HepG2 (cell line): Measurements from ENCODE around the gene F8. TPM values are rescaled to one million over a fixed set of nuclear protein-coding genes. Genes with fewer than 3 reads are reported as not detected.

Source experiments
- ATF1 ChIP-seq: IDR thresholded peaks from 2 replicates; pipeline ENCODE4 v1.6.1; 2016; ENCODE audit warnings: mild to moderate bottlenecking, control low read depth
- CHCHD3 ChIP-seq: sonication (generic); formaldehyde crosslinking; IDR thresholded peaks from 2 replicates; pipeline ENCODE4 v1.8.0; 2022; ENCODE audit warnings: mild to moderate bottlenecking, missing genetic modification reagents, moderate library complexity
- FOXP1 ChIP-seq, 2 experiments: fragments of 450-650 bp in 1 of 2; IDR thresholded peaks; 2 replicates each; pipeline ENCODE4 v1.6.1; 2017 to 2018; ENCODE audit warnings: antibody characterized with exemption in 1 of 2
- HDAC1 ChIP-seq: sonication (generic); formaldehyde crosslinking; IDR thresholded peaks from 2 replicates; pipeline ENCODE4 v1.5.1; 2020; ENCODE audit warnings: mild to moderate bottlenecking, missing genetic modification reagents
- HHEX ChIP-seq: IDR thresholded peaks from 2 replicates; pipeline ENCODE4 v1.6.1; 2016; ENCODE audit warnings: control low read depth
- HNF4A ChIP-seq: sonication (generic); formaldehyde crosslinking; IDR thresholded peaks from 2 replicates; pipeline ENCODE4 v1.4.0; 2020; ENCODE audit warnings: missing genetic modification reagents
- MIXL1 ChIP-seq: IDR thresholded peaks from 2 replicates; pipeline ENCODE4 v1.6.1; 2016
- NCOA2 ChIP-seq: sonication (generic); formaldehyde crosslinking; IDR thresholded peaks from 2 replicates; pipeline ENCODE4 v1.8.0; 2022; ENCODE audit warnings: inconsistent platforms
- NR2F2 ChIP-seq: IDR thresholded peaks from 2 replicates; pipeline ENCODE4 v1.6.1; 2012; ENCODE audit warnings: low read depth, inconsistent platforms, borderline replicate concordance
- NR2F6 ChIP-seq, 2 experiments: IDR thresholded peaks; 2 replicates each; pipeline ENCODE4 v1.6.1; 2016; ENCODE audit warnings: antibody characterized with exemption in 1 of 2, mild to moderate bottlenecking in 1 of 2
- PHF21A ChIP-seq: sonication (generic); formaldehyde crosslinking; IDR thresholded peaks from 2 replicates; pipeline ENCODE4 v1.5.0; 2020; ENCODE audit warnings: mild to moderate bottlenecking, missing genetic modification reagents
- RARA ChIP-seq: IDR thresholded peaks from 2 replicates; pipeline ENCODE4 v1.6.1; 2016; ENCODE audit warnings: missing genetic modification reagents, missing compliant biosample characterization
- RXRB ChIP-seq: IDR thresholded peaks from 2 replicates; pipeline ENCODE4 v1.6.1; 2016; ENCODE audit warnings: borderline replicate concordance, missing genetic modification reagents, missing compliant biosample characterization
- STAG1 ChIP-seq: sonication (generic); formaldehyde crosslinking; IDR thresholded peaks from 2 replicates; pipeline ENCODE4 v1.4.0; 2020; ENCODE audit warnings: missing genetic modification reagents
- TBX3 ChIP-seq: fragments of 450-650 bp; IDR thresholded peaks from 2 replicates; pipeline ENCODE4 v1.6.1; 2017; ENCODE audit warnings: antibody characterized with exemption, mild to moderate bottlenecking, inconsistent platforms, borderline replicate concordance
- TCF7L2 ChIP-seq: IDR thresholded peaks from 2 replicates; pipeline ENCODE4 v1.6.1; 2011; ENCODE audit warnings: mild to moderate bottlenecking, low read depth, low read length, moderate library complexity
- TEAD3 ChIP-seq: optimal IDR thresholded peaks from 2 replicates; pipeline ENCODE3; 2016; ENCODE audit warnings: borderline replicate concordance
- THAP11 ChIP-seq: IDR thresholded peaks from 2 replicates; pipeline ENCODE4 v1.6.1; 2016; ENCODE audit warnings: missing biosample characterization, missing genetic modification reagents
- TP53 ChIP-seq: sonication (generic); formaldehyde crosslinking; conservative IDR thresholded peaks from 2 replicates; pipeline ENCODE4 v1.4.0; 2020; ENCODE audit warnings: missing genetic modification reagents
- ZBTB20 ChIP-seq: sonication (generic); formaldehyde crosslinking; IDR thresholded peaks from 2 replicates; pipeline ENCODE4 v1.8.1; 2023; ENCODE audit warnings: missing genetic modification reagents, low read depth, mild to moderate bottlenecking, borderline replicate concordance
- ZNF614 ChIP-seq: IDR thresholded peaks from 2 replicates; pipeline ENCODE4 v1.6.1; 2018; ENCODE audit warnings: missing biosample characterization, missing genetic modification reagents, inconsistent platforms, borderline replicate concordance
- ZSCAN31 ChIP-seq: sonication (generic); formaldehyde crosslinking; IDR thresholded peaks from 2 replicates; pipeline ENCODE4 v1.5.0; 2020; ENCODE audit warnings: low read depth, mild to moderate bottlenecking, missing genetic modification reagents
- polyA plus RNA-seq, 8 experiments: library from polyadenylated mRNA; depleted of rRNA in 3 of 8; stranded (reverse) in 7 of 8; unstranded in 1 of 8; fragments of >200 nt; fragmentation: Illumina TruSeq in 4 of 8; extraction: Trizol in 4 of 8; gene quantifications; 2 replicates each; pipeline versions ENCODE4 v1.2.1 to v1.2.3, GENCODE V29; 2011 to 2016; ENCODE audit warnings: low read depth in 4 of 8, missing spikeins in 1 of 8, mixed read lengths in 1 of 8; ENCODE audit not compliant: insufficient read depth in 1 of 8
- total RNA-seq, 5 experiments: library from RNA; depleted of rRNA; stranded (reverse); fragments of >200 nt; fragmentation: Illumina TruSeq; extraction: Trizol; gene quantifications; 2 replicates each; pipeline ENCODE4 v1.2.3, GENCODE V29; 2016; ENCODE audit warnings: low read depth in 1 of 5
- TF ChIP-seq, protein P1 (sequence below): IDR thresholded peaks from 2 replicates; pipeline ENCODE4 v1.4.0; 2020; ENCODE audit warnings: mild to moderate bottlenecking, missing genetic modification reagents
- TF ChIP-seq, protein P2 (sequence below): sonication (generic); formaldehyde crosslinking; IDR thresholded peaks from 2 replicates; pipeline ENCODE4 v1.5.1; 2020; ENCODE audit warnings: mild to moderate bottlenecking, missing genetic modification reagents, borderline replicate concordance

Gene F8
- total and polyA plus RNA-seq, 2 of the 13 experiments (the other 11 are each of a cell fraction or from before 2014, with no cell fraction given): 0.29 to 0.61 TPM

DNA sequence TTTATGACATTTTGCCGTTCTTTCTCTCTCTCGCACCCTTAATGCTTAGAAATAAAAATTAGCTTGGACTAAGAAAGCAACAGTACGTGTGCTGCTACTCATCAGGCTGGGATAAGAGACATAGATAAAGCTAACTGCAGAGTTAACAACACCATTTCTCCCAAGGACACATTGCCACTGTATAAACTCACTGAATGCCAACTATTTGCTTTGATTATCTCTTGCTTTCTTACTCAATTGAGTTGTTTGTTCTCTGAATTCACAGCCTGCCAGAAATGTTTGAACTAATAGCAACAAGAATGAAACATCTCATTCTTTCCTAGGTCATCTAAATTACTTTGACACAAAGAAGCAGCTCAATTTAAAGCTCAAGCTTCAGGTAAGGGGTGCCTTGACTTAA, 34.6 kb downstream of the F8 start (continued):
- peak; percentile 52 for TF ChIP-seq RXRB (CRISPR knock-in tag)
- TF ChIP-seq ZBTB20 (CRISPR knock-in tag): peak; percentile 50; the same call in 1 of the 2 replicates
- TF ChIP-seq NR2F2: peak; percentile 82; the same call in 1 of the 2 replicates
- 0 out of 2 replicates have a peak, but pooled peaks have one; percentile 40 for TF ChIP-seq TCF7L2
- TF ChIP-seq TEAD3 (CRISPR knock-in tag): peak; percentile 75
- TF ChIP-seq, protein P1, sequence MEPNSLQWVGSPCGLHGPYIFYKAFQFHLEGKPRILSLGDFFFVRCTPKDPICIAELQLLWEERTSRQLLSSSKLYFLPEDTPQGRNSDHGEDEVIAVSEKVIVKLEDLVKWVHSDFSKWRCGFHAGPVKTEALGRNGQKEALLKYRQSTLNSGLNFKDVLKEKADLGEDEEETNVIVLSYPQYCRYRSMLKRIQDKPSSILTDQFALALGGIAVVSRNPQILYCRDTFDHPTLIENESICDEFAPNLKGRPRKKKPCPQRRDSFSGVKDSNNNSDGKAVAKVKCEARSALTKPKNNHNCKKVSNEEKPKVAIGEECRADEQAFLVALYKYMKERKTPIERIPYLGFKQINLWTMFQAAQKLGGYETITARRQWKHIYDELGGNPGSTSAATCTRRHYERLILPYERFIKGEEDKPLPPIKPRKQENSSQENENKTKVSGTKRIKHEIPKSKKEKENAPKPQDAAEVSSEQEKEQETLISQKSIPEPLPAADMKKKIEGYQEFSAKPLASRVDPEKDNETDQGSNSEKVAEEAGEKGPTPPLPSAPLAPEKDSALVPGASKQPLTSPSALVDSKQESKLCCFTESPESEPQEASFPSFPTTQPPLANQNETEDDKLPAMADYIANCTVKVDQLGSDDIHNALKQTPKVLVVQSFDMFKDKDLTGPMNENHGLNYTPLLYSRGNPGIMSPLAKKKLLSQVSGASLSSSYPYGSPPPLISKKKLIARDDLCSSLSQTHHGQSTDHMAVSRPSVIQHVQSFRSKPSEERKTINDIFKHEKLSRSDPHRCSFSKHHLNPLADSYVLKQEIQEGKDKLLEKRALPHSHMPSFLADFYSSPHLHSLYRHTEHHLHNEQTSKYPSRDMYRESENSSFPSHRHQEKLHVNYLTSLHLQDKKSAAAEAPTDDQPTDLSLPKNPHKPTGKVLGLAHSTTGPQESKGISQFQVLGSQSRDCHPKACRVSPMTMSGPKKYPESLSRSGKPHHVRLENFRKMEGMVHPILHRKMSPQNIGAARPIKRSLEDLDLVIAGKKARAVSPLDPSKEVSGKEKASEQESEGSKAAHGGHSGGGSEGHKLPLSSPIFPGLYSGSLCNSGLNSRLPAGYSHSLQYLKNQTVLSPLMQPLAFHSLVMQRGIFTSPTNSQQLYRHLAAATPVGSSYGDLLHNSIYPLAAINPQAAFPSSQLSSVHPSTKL (CRISPR knock-in tag): peak; percentile 91
- TF ChIP-seq THAP11 (CRISPR knock-in tag): 0 out of 2 replicates have a peak, but pooled peaks have one; percentile 21
- TF ChIP-seq ZNF614 (CRISPR knock-in tag): peak; percentile 49; the same call in 1 of the 2 replicates
- no peak for TF ChIP-seq ZSCAN31 (CRISPR knock-in tag)
- TF ChIP-seq TBX3: peak; percentile 82
- peak; percentile 50; the same call in 1 of the 2 replicates for TF ChIP-seq HDAC1
- peak; percentile 70 for TF ChIP-seq NCOA2 (CRISPR knock-in tag)
- TF ChIP-seq NR2F6 (IDR thresholded peaks at IDR 0.05): peak; percentile 84
- TF ChIP-seq NR2F6 (CRISPR knock-in tag; IDR thresholded peaks at IDR 0.05): peak; percentile 67
- peak; percentile 52; the same call in 1 of the 2 replicates for TF ChIP-seq RARA (CRISPR knock-in tag)
- 0 out of 2 replicates have a peak, but pooled peaks have one; percentile 21 for TF ChIP-seq ATF1 (CRISPR knock-in tag)
- TF ChIP-seq MIXL1 (CRISPR knock-in tag): 0 out of 2 replicates have a peak, but pooled peaks have one; percentile 68
- TF ChIP-seq, protein P2, sequence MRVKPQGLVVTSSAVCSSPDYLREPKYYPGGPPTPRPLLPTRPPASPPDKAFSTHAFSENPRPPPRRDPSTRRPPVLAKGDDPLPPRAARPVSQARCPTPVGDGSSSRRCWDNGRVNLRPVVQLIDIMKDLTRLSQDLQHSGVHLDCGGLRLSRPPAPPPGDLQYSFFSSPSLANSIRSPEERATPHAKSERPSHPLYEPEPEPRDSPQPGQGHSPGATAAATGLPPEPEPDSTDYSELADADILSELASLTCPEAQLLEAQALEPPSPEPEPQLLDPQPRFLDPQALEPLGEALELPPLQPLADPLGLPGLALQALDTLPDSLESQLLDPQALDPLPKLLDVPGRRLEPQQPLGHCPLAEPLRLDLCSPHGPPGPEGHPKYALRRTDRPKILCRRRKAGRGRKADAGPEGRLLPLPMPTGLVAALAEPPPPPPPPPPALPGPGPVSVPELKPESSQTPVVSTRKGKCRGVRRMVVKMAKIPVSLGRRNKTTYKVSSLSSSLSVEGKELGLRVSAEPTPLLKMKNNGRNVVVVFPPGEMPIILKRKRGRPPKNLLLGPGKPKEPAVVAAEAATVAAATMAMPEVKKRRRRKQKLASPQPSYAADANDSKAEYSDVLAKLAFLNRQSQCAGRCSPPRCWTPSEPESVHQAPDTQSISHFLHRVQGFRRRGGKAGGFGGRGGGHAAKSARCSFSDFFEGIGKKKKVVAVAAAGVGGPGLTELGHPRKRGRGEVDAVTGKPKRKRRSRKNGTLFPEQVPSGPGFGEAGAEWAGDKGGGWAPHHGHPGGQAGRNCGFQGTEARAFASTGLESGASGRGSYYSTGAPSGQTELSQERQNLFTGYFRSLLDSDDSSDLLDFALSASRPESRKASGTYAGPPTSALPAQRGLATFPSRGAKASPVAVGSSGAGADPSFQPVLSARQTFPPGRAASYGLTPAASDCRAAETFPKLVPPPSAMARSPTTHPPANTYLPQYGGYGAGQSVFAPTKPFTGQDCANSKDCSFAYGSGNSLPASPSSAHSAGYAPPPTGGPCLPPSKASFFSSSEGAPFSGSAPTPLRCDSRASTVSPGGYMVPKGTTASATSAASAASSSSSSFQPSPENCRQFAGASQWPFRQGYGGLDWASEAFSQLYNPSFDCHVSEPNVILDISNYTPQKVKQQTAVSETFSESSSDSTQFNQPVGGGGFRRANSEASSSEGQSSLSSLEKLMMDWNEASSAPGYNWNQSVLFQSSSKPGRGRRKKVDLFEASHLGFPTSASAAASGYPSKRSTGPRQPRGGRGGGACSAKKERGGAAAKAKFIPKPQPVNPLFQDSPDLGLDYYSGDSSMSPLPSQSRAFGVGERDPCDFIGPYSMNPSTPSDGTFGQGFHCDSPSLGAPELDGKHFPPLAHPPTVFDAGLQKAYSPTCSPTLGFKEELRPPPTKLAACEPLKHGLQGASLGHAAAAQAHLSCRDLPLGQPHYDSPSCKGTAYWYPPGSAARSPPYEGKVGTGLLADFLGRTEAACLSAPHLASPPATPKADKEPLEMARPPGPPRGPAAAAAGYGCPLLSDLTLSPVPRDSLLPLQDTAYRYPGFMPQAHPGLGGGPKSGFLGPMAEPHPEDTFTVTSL (CRISPR knock-in tag): peak; percentile 84; the same call in 1 of the 2 replicates
- TF ChIP-seq FOXP1 (IDR thresholded peaks at IDR 0.05): no peak
- TF ChIP-seq FOXP1 (CRISPR knock-in tag; IDR thresholded peaks at IDR 0.05): peak; percentile 67; the same call in 1 of the 2 replicates
- TF ChIP-seq PHF21A (CRISPR knock-in tag): peak; percentile 24; the same call in 1 of the 2 replicates
- TF ChIP-seq CHCHD3 (CRISPR knock-in tag): no peak
- peak; percentile 27; the same call in 1 of the 2 replicates for TF ChIP-seq HNF4A (CRISPR knock-in tag)
- peak; percentile 85 for TF ChIP-seq HHEX (CRISPR knock-in tag)
- TF ChIP-seq TP53 (CRISPR knock-in tag): no peak
- peak; percentile 5; the same call in 1 of the 2 replicates for TF ChIP-seq STAG1
